GM18498 (cell line): Measurements from ENCODE around the gene NT5C.
"Not testable (repeated sequence)": the region's sequence is repeated elsewhere in the genome, so short reads cannot be mapped to it uniquely, and the experiment has no call there.

Source experiments
- ATAC-seq: cut with Tn5 transposase; IDR thresholded peaks from one replicate; pipeline ENCODE4 v1.9.1; 2021; ENCODE audit warnings: mild to moderate bottlenecking, moderate library complexity; ENCODE audit not compliant: unreplicated experiment

Gene NT5C

DNA sequence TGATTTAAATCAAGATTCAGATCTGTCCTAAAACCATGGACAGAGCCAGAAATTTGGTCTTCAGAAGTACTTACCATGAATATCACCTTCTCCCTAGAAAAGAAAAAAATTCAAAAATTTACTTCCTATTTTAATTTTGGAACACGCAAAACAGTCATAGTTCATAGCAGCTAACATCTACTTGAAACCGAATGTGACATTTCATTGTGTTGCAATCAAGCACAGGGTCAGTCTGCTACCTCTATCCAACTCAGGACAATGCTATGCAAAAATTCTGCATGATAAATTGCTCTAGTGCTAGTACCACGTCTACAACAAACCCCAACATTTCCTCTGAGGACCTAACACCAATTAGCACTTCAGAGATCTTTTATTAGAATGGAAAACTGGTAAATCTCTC is 15.1 kb upstream of the NT5C start:
- ATAC-seq = no peak

DNA sequence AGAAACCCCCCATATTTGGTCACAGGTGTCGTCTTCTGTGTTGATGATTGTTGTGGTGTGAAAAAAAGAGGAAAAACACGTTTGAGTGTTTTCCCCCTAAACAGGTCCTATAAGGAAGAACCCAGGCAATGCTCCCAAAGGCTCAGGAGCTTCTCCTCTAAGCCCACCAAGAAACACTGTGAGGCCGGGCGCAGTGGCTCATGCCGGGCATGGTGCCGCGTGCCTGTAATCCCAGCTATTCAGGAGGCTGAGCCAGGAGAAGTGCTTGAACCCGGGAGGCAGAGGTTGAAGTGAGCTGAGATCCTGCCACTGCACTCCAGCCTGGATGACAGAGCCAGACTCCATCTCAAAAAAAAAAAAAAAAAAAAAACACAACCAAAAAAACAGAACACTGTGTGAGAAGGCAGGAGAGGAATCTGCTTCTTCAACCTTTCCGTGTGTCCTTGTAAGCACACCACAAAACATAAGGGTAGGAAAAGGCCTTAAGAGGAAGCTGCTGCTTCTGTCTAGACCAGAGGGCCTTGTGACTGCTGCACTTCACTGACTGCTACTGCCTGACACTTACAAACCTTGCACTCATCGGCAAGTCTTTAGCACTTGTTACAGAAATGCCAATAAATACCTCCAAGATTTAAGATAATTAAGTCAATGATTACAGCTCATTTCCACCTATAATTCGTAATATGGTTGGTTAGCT is 13.4 kb upstream of the NT5C start:
- ATAC-seq = no peak

DNA sequence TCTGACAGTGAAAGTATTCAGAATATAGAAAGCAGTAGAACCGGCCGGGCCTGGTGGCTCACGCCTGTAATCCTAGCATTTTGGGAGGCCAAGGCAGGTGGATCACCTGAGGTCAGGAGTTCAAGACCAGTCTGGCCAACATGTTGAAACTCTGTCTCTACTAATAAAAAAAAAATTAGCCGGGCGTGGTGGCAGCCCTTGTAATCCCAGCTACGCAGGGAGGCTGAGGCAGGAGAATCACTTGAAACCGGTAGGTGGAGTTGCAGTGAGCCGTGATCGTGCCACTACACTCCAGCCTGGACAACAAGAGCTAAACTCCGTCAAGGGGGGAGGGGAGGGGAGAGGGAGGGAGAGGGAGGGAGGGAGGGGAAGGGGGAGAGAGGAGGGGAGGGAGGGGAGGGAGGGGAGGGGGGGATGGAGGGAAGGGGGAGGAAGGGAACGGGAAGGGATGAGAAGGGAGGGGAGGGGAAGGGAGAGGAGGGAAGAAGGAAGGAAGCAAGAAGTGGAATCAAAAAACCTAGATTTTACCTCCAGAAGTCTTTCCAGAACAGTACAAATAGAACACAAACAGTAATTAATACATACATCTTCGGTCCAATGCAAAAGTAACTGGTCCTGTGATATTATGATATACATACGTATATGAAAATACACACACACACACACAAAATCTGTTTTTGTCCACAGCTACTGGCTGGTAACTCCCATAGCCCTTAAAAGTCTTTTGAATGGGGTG is 10.9 kb upstream of the NT5C start:
- no peak for ATAC-seq

DNA sequence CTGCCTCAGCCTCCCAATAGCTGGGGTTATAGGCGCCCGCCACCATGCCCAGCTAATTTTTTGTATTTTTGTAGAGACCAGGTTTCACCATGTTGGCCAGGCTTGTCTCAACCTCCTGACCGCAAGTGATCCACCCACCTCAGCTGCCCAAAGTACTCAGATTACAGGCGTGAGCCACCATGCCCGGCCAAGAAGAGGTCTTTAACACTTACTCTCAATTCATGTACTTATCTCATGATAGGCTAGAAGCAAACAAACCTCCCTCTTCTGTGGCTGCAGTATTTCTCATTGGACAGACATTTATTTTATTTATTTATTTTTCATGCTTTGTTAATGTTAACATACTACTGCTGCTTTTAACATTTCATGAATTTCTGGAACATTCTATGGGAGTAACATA is 7.0 kb upstream of the NT5C start:
- ATAC-seq = no peak

DNA sequence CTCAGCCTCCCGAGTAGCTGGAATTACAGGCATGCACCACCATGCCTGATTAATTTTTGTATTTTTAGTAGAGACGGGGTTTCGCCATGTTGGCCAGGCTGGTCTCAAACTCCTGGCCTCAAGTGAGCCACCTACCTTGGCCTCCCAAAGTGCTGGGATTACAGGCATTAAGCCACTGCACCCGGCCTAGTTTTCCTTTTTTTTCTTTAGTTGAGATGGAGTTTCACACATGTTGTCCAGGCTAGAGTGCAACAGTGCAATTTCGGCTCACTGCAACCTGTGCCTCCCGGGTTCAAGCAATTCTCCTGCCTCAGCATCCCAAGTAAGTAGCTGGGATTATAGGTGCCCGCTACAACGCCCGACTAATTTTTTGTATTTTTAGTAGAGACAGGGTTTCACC is 6.2 kb upstream of the NT5C start:
- not testable (repeated sequence) for ATAC-seq

DNA sequence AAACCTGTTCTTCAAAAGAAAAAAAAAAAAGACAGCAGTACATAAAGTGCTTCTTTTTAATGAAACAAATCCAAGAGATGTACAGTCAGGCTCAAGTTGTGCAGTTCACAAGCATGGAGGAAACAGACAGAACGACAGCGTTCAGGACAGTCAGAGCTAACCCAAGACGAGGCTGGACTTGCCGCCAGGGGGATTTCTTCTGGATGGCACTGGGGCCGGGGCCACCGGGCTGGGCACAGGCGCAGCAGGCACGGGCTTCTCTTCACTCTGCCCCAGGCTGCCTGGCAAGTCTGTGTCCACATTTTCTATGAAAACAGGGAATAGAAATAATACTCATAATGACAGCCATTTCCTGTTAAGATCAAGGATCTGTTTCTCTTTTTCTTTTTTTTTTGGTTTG is 4.4 kb upstream of the NT5C start:
- no peak for ATAC-seq

DNA sequence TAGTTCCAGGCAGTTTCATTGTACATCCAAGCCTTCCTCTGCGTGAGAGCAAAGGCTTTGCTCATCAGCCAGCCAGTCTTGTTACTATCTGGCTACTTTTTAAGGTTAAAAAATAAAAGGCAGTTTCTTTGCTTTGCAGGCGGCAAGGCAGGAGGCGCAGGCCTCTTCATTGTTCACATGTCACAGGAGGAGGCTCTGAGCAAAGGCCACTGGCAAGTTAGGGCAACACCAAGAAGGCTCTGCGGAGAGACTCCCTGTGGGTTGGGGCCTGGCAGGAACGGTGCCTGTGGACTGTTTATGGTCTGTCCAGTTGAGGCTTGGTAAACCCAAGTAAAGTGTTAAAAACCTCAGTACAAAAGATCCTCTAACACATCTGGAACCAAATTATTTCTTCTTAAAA is 3.9 kb upstream of the NT5C start:
- no peak for ATAC-seq

DNA sequence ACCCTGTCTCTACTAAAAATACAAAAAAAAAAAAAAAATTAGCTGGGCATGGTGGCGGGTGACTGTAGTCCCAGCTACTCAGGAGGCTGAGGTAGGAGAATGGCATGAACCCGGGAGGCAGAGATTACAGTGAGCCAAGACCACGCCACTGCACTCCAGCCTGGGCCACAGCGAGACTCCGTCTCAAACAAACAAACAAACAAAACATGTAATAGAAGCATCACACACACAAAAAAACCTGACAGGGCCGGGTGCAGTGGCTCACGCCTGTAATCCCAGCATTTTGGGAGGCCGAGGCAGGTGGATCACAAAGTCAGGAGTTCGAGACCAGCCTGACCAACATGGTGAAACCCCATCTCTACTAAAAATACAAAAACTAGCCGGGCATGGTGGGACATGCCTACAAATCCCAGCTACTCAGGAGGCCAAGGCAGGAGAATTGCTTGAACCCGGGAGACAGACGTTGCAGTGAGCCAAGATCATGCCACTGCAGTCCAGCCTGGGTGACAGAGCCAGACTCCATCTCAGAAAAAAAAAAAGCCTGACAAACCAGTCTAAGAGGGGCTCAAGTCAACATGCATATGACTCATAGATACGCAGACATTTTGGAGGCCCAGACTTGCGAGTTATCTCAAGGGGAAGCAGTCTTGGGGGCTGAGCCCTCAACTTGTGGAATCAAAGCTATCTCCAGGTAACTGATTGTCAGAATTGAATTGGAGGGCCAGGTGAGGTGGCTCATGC is 2.2 kb upstream of the NT5C start:
- ATAC-seq = not testable (repeated sequence)

DNA sequence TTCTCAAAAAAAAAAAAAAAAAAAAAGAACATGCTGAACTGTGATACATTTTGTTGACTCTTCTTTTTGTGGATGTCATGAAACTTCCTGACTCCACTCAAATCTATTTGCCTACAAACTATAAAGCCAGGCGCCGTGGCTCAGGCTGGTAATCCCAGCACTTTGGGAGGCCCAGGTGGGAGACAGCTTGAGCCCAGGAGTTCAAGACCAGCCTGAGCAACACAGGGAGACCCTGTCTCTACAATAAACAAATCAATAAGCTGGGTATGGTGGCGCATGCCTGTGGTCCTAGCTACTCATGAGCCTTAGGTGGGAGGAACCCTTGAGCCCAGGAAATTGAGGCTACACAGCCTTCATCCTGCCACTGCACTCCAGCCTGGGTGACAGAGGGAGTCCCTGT is 1.5 kb upstream of the NT5C start:
- no peak for ATAC-seq

DNA sequence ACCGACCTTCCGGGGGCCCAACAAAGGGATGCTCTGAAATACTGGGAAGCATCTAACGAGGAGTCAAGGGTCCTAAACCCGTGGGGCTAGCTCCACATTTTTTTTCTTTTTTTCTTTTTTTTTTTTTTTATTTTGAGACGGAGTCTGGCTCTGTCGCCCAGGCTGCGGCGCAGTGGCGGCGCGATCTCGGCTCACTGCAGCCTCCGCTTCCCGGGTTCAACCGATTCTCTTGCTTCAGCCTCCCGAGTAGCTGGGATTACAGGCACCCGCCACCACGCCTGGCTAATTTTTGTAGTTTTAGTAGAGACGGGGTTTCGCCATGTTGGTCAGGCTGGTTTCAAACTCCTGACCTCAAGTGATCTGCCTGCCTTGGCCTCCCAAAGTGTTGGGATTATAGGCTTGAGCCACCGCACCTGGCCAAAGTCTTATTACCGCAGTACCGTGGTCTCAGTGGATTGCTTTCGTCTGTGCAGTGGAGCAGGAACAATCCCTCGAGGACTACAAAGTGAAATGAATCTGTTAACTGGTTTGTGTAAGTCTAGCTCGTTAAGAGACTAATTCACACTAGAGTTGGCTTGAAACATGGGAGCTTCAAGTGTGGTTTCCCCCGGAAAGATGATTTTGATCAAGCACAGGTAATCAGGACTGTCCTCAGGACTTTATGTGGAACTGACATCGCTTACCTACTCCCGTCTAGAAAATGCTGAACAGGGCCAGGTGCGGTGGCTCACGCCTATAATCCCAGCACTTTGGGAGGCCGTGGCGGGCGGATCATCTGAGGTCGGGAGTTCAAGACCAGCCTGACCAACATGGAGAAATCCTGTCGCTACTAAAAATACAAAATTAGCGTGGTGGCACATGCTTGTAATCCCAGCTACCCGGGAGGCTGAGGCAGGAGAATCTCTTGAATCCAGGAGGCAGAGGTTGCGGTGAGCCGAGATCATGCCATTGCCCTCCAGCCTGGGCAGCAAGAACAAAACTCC is 767 bp upstream of the NT5C start:
- ATAC-seq = not testable (repeated sequence)

DNA sequence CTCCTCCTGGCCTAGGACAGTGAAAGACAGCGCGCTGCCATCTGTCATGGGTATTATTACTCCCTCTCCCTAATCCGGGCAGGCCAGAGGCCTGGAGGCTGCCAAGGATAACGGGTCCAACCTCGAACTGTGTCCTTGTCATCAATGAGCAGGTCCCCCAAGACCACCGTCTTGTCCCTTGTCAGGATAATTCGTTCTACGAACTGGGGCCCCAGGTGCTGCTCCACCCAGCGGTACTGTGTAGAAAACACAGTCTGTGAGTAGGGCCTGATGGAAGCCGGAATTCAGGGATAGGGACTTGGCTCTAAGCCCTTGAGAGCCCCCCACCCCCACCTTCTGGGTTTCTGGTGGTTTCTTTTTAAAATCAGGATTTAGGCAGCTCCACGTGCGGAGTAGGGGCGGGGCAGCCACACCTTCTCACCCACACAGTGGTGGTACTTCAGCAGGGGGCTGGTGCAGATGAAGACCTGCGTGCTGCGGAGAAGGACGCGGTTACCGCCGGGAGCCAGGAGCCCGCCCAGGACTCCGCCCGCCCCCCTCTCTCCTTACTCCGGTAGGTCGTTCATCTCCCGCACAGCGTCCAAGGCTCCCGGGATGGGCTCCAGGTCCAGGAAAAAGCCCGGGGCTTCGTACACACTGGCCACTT is 787 bp downstream of the NT5C start:
- ATAC-seq = peak; percentile 23

DNA sequence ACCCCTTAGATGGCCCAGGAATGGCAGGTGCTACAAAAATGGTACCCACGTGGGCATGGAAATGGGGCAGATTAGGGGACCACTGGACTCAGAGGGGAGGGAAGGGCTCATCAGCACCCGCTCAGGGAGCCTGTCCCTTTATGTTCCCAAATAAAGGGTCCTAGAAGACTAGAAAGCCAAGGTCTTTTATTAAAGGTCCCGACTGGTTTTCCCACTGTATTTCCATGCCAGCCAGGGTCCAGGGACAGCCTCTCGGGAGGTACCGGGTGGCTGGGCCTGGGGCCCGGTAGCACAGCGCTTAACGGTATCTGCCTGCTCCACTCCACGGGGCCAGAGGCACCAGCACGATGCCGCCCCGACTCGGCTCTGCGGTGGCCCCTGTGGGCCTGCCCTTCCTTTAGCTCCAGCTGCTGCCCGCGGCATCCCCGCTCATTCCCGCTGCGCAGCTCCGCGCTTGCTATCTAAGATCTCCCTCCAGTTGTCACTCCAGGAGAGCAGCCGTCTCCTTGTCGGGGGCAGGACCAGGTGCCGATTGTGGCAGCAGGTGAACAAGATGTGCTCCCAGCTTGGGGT is 1.4 kb downstream of the NT5C start:
- ATAC-seq = no peak

DNA sequence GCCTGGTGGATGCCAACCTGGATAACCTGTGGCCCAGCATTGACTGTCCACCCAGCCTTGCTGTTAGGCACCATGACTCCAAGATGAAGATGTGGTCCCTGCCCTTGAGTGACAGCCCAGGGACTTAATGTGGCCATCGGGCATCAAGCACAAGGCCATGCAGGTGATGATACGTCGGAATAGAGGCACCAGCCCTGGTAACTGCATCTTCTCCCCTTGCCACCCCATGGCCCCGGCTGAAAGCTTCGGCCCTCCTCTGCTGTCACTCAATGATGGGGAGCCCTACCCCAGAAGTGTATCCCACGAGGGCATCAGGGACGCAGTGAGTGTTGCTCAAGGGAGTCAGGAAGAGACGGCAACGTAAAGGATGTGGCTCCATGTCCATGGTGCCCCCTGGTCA is 2.0 kb downstream of the NT5C start:
- ATAC-seq = no peak

DNA sequence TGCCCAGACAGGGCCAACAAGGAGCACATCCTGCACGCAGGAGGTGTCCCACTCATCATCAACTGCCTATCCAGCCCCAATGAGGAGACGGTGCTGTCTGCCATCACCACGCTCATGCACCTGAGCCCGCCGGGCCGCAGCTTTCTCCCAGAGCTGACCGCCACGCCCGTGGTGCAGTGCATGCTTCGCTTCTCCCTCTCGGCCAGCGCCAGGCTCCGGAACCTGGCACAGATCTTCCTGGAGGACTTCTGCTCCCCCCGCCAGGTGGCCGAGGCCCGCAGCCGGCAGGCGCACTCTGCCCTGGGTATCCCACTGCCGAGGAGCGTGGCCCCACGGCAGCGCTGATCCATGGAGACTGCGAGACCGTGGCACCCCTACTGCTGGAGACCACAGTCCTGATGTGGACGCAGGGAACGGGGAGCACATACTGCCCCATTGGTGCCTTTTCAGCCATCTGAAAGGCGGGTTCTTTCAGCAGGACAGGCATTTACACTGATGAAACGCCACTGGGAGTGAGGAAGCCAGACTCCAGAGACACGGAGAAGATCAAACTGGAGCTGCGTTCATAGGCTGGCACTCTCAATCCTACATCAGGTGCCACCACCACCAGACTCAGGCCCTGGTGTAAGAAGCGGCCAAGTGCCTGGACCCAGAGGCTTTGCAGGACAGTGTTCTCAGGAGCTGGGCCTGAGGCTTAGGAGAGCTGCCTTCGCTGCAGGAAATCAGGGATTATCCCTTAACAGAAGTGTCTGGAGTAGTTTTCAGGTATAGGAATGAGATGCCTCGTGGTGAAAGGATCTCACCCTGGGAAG is 2.6 kb downstream of the NT5C start:
- ATAC-seq = no peak

DNA sequence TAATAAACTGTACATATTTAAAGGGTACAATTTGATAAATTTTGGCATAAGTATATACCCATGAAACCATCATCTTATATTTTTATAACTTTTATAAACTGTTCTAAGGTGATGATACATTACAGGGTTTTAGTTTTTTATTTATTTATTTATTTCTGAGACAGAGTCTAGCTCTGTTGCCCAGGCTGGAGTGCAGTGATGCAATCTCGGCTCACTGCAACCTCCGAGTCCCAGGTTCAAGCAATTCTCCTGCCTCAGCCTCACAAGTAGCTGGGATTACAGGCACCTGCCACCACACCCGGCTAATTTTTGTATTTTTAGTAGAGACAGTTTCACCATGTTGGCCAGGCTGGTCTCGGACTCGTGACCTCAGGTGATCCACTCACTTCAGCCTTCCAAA is 3.6 kb downstream of the NT5C start:
- not testable (repeated sequence) for ATAC-seq

DNA sequence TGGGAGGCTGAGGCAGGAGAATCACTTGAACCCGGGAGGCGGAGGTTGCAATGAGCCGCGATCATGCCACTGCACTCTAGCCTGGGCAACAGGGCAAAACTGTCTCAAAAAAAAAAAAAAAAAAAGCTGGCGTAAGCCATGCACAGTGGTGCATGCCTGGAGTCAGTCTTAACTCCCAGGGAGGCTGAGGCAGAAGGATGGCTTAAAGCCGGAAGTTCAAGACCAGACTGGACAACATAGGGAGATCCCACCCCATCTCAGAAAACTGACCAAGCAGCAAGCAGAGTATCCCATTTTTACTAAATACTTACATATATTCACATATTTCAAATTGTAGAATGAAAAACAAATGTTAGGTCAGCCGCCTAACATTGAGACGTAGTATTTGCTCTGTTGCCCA is 4.6 kb downstream of the NT5C start:
- ATAC-seq = no peak

DNA sequence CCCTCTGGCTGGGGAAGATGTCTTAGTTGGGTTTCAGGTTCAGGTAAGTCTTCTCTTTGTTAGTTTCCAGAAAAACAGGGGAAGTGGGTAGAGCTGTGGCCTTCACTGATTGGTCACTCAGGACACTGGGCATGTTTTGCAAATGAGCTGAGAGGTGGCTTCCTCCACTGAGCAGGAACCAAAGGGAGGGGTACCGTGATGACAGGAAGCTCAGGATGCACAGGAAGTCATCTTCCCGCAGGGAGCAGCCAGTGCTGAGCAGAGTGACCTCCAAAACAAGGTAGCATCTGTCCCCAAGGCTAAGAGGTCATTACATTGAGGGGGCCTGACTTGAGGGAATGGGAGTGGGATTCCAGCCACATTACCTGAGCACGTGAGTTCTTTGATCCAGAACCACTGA is 5.6 kb downstream of the NT5C start:
- ATAC-seq = no peak

DNA sequence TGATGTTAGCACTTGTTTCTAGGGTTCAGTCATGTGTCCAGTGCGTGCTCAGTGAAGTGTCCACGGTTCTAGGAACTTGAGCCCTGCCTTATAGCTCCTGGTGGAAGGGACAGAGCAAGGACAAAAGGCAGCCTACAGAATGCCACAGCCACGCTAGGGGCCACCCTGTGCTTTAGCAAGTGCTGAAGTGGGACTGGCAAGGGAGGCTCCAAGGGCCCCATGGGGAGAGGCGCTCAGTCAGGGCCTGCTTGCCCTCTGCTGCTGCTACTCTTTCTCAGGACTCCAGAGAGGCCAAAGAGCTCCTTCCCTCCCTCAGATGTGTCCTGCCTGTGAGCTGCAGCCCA is 6.8 kb downstream of the NT5C start:
- no peak for ATAC-seq
